GM21381 (cell line): ENCODE data around the gene GABRG3.

Source experiments
- ATAC-seq: cut with Tn5 transposase; IDR thresholded peaks from one replicate; pipeline ENCODE4 v1.9.1; 2021; ENCODE audit warnings: mild to moderate bottlenecking, moderate library complexity; ENCODE audit not compliant: unreplicated experiment

Gene GABRG3

GRCh38 chr15:27454281-27455075 lies 483.5 kb downstream of the GABRG3 start:
- no peak for ATAC-seq

GRCh38 chr15:27456807-27457206 lies 485.8 kb downstream of the GABRG3 start:
- no peak for ATAC-seq

GRCh38 chr15:27457766-27458165 lies 486.8 kb downstream of the GABRG3 start:
- no peak for ATAC-seq

GRCh38 chr15:27458345-27459084 lies 487.5 kb downstream of the GABRG3 start:
- ATAC-seq, result no peak

GRCh38 chr15:27459836-27460235 lies 488.9 kb downstream of the GABRG3 start:
- no peak for ATAC-seq

GRCh38 chr15:27461181-27461580 lies 490.2 kb downstream of the GABRG3 start:
- ATAC-seq, result no peak

- ATAC-seq, result no peak
These were observed 492.6 kb downstream of the GABRG3 start for GRCh38 chr15:27463525-27464088.

GRCh38 chr15:27464941-27465612 lies 494.1 kb downstream of the GABRG3 start:
- no peak for ATAC-seq

GRCh38 chr15:27466758-27467157 lies 495.8 kb downstream of the GABRG3 start:
- no peak for ATAC-seq

- no peak for ATAC-seq
These were observed 497.2 kb downstream of the GABRG3 start for GRCh38 chr15:27468151-27468591.

GRCh38 chr15:27473845-27474244 lies 502.9 kb downstream of the GABRG3 start:
- ATAC-seq, result no peak

- ATAC-seq, result no peak
These were observed 504.4 kb downstream of the GABRG3 start for GRCh38 chr15:27475395-27475794.

GRCh38 chr15:27479296-27480140 lies 508.5 kb downstream of the GABRG3 start:
- ATAC-seq, result no peak

GRCh38 chr15:27480141-27480530 lies 509.2 kb downstream of the GABRG3 start:
- no peak for ATAC-seq

- ATAC-seq, result no peak
These were observed 509.7 kb downstream of the GABRG3 start for GRCh38 chr15:27480642-27481041.

- no peak for ATAC-seq
These were observed 510.8 kb downstream of the GABRG3 start for GRCh38 chr15:27481768-27482167.

- no peak for ATAC-seq
These were observed 511.3 kb downstream of the GABRG3 start for GRCh38 chr15:27482287-27482686.

GRCh38 chr15:27483124-27483523 lies 512.1 kb downstream of the GABRG3 start:
- no peak for ATAC-seq

- no peak for ATAC-seq
These were observed 514.3 kb downstream of the GABRG3 start for GRCh38 chr15:27485265-27485664.

GRCh38 chr15:27486051-27486450 lies 515.1 kb downstream of the GABRG3 start:
- ATAC-seq, result no peak
